Measurements from ENCODE around the gene LARGE1.

LARGE1 gene

DNA sequence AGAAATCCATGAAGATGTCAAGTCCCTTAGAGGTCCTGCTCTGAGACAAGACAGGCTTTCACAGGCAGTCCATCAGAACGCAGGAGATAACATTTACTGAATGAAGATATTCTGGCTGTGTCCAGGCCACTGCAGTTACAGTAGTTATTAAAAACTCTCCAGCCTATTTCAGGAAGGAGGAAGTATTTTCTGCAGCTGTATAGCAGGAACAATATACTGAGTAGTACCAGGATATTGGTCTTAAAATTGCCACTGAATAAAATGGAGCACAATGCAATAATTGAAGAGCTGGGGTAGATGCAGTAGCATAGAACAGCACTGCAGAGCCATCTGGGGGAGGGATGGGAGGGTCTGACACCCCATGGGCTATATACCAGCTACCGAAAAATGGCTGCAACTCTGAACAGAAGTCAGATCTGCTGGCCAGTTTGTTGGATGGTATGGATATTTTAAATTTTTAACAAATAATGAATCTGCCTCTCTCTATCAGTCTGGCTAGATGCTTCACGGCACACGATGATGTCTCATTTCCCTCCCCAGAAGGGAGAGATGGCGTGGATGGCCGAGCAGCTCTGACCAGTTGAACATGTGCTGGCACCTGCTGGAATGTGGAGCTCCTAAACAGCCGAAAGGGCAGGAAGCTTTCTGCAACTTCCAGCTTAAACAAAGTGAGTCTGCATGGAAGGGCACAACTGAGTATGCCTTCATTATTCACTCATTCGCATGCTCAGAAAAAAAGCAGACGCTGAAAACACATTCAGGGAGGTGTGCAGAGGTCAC lies 520.0 kb downstream of the LARGE1 start:
- no peaks in the 10 kb centered on the region for H3K9me3 ChIP-seq (ENCODE audit: control insufficient read depth, insufficient read depth, low read length)
- no peak overlapping the region for H3K4me3 ChIP-seq (ENCODE audit: low read depth, low read length)
- H3K27me3 ChIP-seq (ENCODE audit: control insufficient read depth, insufficient read depth, low read length): no peaks in the 10 kb centered on the region
- H3K4me1 ChIP-seq (ENCODE audit: control insufficient read depth, insufficient read depth, low read length): no peaks in the 10 kb centered on the region
- no peak overlapping the region for H3K9ac ChIP-seq (ENCODE audit: low read depth, low read length)
- H3K36me3 ChIP-seq (ENCODE audit: control insufficient read depth, insufficient read depth, low read length): no peaks in the 10 kb centered on the region

DNA sequence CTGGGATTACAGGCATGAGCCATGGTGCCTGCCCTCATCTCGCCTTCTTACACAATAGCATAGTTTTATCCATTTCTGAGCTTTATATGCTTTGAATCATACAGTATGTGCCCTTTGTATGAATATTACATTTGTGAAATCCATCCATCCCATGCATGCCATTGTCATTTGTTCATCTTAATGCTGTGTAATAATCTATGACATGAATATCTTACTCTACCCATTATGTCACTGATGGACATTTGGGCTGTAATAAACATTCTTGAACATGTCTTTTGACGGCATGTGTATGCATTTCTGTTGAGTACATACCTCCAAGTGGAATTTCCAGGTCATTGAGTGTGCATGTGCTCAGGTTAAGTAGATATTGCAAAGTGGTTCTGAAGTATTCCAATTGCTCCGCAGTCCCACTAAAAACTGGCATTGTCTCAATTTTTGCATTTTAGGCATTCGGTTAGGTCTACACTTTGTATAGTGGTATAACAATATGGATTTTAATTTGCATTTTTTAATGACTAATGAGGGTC lies 522.8 kb downstream of the LARGE1 start:
- H3K36me3 ChIP-seq (ENCODE audit: control insufficient read depth, insufficient read depth, low read length): no peaks in the 10 kb centered on the region
- H3K4me1 ChIP-seq (ENCODE audit: control insufficient read depth, insufficient read depth, low read length): no peaks in the 10 kb centered on the region
- H3K27me3 ChIP-seq (ENCODE audit: control insufficient read depth, insufficient read depth, low read length): no peaks in the 10 kb centered on the region
- no peak overlapping the region for H3K9ac ChIP-seq (ENCODE audit: low read depth, low read length)
- H3K9me3 ChIP-seq (ENCODE audit: control insufficient read depth, insufficient read depth, low read length): no peaks in the 10 kb centered on the region
- H3K4me3 ChIP-seq (ENCODE audit: low read depth, low read length): no peak overlapping the region

DNA sequence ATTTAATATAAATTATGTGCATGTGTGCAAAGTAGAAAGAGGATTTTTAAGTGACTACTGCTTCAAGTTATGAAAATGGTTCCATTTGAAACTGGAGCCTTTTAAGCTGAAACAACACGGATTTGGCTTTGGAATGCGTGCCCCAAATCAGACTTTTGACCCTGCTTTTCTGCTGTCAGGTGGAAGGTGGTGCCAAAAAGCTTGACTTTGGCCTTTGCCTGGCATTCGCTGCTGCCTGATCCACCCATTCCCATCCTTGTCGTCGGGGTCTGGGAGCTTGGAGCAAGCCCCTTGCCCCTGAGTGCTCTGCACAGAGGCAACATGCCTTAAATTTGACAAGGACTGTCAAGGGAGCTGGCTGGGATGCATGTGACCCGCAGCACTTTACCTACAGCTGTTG lies 526.8 kb downstream of the LARGE1 start:
- Histone ChIP-seq H3K9me3 (ENCODE audit: control insufficient read depth, insufficient read depth, low read length) (no peaks in the 10 kb centered on the region), H3K36me3 (ENCODE audit: control insufficient read depth, insufficient read depth, low read length) (no peaks in the 10 kb centered on the region), H3K4me1 (ENCODE audit: control insufficient read depth, insufficient read depth, low read length) (no peaks in the 10 kb centered on the region), H3K9ac (ENCODE audit: low read depth, low read length) (no peak overlapping the region), H3K4me3 (ENCODE audit: low read depth, low read length) (no peak overlapping the region), H3K27me3 (ENCODE audit: control insufficient read depth, insufficient read depth, low read length) (no peaks in the 10 kb centered on the region)

DNA sequence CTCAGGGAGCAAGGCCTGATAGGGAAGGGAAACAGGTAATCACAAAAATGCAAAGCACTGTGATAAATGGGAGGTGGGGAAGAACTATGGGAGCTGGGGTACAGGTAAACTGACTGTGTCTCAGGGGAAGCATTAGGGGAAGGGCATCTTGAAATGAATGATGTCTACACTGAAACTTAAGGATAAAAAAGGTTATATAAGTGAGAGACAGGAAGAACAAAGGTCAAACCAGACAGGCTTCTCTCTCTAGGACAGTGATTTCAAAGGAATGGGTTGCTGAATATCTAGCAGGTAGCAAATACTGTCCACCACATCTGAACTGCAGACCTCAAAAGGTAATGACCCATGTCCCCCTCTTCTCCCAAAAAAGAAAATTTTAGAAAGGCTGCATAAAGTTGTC lies 529.0 kb downstream of the LARGE1 start:
- Histone ChIP-seq H3K27me3 (ENCODE audit: control insufficient read depth, insufficient read depth, low read length) (no peaks in the 10 kb centered on the region), H3K4me1 (ENCODE audit: control insufficient read depth, insufficient read depth, low read length) (no peaks in the 10 kb centered on the region), H3K4me3 (ENCODE audit: low read depth, low read length) (no peak overlapping the region), H3K36me3 (ENCODE audit: control insufficient read depth, insufficient read depth, low read length) (no peaks in the 10 kb centered on the region), H3K9ac (ENCODE audit: low read depth, low read length) (no peak overlapping the region), H3K9me3 (ENCODE audit: control insufficient read depth, insufficient read depth, low read length) (no peaks in the 10 kb centered on the region)

DNA sequence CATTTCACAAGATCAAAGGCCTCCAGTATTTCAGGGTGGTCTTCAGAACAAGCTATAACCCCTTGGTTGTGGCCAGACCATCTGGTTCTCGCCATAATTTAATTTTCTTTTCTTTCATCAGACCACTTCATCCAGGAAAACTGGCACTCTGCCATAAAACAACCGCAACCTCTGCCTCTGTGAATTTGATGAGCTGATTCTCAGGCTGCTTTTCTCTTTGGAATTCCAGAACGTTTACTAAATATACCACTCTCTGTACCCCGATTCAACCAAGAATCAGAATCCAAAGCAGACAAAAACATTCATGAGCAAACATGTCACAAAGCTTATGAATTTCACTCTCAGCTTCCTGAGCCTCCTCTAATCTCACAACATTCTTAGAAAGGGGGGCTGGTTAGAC lies 530.3 kb downstream of the LARGE1 start:
- no peaks in the 10 kb centered on the region for H3K4me1 ChIP-seq (ENCODE audit: control insufficient read depth, insufficient read depth, low read length)
- H3K9me3 ChIP-seq (ENCODE audit: control insufficient read depth, insufficient read depth, low read length): no peaks in the 10 kb centered on the region
- no peaks in the 10 kb centered on the region for H3K27me3 ChIP-seq (ENCODE audit: control insufficient read depth, insufficient read depth, low read length)
- H3K4me3 ChIP-seq (ENCODE audit: low read depth, low read length): no peak overlapping the region
- no peaks in the 10 kb centered on the region for H3K36me3 ChIP-seq (ENCODE audit: control insufficient read depth, insufficient read depth, low read length)
- H3K9ac ChIP-seq (ENCODE audit: low read depth, low read length): no peak overlapping the region

DNA sequence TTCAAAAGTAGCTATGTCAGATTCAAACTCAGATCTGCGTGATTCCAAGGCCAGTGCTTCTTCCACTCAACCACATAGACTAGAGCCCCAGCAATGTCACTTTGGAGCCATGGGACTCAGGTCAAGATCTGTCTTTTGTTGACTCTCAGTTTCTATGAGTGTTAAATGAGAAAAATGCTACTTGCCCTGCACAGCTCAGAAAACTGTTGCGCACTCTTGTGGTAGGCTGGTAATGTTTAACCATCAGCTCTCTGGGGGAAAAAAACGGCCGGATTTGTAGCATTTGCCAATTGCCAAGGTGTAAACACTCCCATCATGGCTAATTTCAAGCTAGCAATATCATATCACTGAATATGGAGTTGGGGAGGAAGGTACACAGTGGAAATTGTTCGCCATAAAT lies 534.0 kb downstream of the LARGE1 start:
- H3K27me3 ChIP-seq (ENCODE audit: control insufficient read depth, insufficient read depth, low read length): no peaks in the 10 kb centered on the region
- peaks cover 3% of the 10 kb centered on the region for H3K36me3 ChIP-seq (ENCODE audit: control insufficient read depth, insufficient read depth, low read length)
- H3K4me3 ChIP-seq (ENCODE audit: low read depth, low read length): no peak overlapping the region
- H3K9ac ChIP-seq (ENCODE audit: low read depth, low read length): no peak overlapping the region
- H3K4me1 ChIP-seq (ENCODE audit: control insufficient read depth, insufficient read depth, low read length): no peaks in the 10 kb centered on the region
- H3K9me3 ChIP-seq (ENCODE audit: control insufficient read depth, insufficient read depth, low read length): no peaks in the 10 kb centered on the region

DNA sequence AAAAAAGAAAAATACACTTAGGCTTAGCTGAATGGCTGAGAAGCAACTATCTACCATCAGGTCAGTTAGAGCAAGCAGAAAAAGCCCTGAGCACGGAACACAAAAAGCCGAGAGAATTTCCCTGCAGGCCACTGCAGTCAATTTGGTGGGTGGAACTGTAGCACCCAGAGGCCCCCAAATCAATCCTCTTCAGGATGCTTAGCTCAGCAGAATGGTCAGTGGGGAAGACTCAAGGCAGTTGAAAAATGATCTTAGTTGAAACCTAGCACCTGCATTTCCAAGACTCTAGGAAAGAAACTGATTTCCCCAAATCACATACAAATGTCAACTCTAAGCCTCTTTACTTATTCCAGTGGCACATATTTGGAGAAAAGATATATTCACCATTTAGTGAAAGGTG lies 534.7 kb downstream of the LARGE1 start:
- Histone ChIP-seq H3K36me3 (ENCODE audit: control insufficient read depth, insufficient read depth, low read length) (peaks cover 3% of the 10 kb centered on the region), H3K27me3 (ENCODE audit: control insufficient read depth, insufficient read depth, low read length) (no peaks in the 10 kb centered on the region), H3K4me1 (ENCODE audit: control insufficient read depth, insufficient read depth, low read length) (no peaks in the 10 kb centered on the region), H3K4me3 (ENCODE audit: low read depth, low read length) (no peak overlapping the region), H3K9ac (ENCODE audit: low read depth, low read length) (no peak overlapping the region), H3K9me3 (ENCODE audit: control insufficient read depth, insufficient read depth, low read length) (no peaks in the 10 kb centered on the region)

DNA sequence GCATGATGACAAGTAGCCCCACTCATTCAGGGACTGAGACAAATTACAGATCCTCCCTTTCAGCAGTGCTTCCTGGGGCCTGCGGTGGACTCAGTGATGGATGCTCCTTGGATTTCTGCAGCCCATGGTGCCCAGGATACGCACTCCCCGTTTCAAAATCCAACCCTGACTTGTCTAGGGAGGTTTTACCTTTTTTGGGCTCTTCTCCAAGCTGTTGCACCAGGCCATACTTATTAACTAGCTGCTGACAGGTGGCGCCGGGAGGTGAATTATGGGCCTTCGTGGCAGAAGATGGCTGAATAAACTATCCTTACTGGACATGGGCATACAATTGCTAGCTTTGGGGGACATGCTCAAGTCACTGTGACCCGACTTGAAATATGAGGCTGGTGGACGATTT lies 537.8 kb downstream of the LARGE1 start:
- Histone ChIP-seq H3K9ac (ENCODE audit: low read depth, low read length) (no peak overlapping the region), H3K9me3 (ENCODE audit: control insufficient read depth, insufficient read depth, low read length) (no peaks in the 10 kb centered on the region), H3K4me1 (ENCODE audit: control insufficient read depth, insufficient read depth, low read length) (no peaks in the 10 kb centered on the region), H3K27me3 (ENCODE audit: control insufficient read depth, insufficient read depth, low read length) (no peaks in the 10 kb centered on the region), H3K4me3 (ENCODE audit: low read depth, low read length) (no peak overlapping the region), H3K36me3 (ENCODE audit: control insufficient read depth, insufficient read depth, low read length) (peaks cover 3% of the 10 kb centered on the region)

DNA sequence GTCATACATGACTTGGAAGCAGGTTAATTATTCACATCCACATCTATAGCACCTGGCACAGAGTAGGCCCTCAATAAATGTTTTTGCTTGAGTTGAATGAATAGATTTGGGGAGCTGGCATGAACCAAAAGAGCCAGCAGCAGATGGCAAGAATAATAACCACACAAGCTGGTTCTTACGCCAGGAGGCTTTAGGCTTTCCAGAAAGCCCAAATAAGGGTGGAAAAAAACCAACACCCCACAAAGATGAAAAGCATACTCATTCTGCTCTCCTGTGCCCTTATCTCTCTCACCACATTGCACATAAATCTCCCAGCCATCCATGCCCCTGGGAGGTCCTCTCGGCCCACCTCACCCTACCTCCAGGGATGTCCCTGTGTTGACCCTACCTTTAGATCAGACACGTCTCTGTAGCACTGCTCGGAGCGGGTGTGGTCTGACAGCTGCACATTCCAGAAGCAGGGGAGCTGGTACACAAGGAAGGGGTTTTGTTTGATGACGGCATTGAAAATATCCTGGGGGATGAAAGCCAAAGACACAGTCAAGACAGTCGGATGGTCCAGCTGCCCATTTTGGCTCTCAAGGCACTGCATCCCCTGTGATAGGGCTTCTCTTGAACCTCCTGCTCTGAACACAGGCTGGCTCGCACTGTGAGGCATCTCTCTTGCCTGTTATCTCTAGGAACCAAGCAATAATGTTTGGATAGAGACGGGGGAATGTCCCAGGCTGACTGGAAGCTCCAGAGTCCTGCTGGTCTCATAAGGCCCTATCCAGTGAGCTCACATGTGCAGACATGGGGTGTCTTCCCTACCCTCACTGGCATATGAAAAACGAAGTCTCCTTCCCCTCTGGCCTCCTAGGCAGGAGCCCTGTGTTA lies 538.5 kb downstream of the LARGE1 start:
- Histone ChIP-seq H3K27me3 (ENCODE audit: control insufficient read depth, insufficient read depth, low read length) (no peaks in the 10 kb centered on the region), H3K9me3 (ENCODE audit: control insufficient read depth, insufficient read depth, low read length) (no peaks in the 10 kb centered on the region), H3K36me3 (ENCODE audit: control insufficient read depth, insufficient read depth, low read length) (peaks cover 3% of the 10 kb centered on the region), H3K4me3 (ENCODE audit: low read depth, low read length) (no peak overlapping the region), H3K4me1 (ENCODE audit: control insufficient read depth, insufficient read depth, low read length) (no peaks in the 10 kb centered on the region), H3K9ac (ENCODE audit: low read depth, low read length) (no peak overlapping the region)

DNA sequence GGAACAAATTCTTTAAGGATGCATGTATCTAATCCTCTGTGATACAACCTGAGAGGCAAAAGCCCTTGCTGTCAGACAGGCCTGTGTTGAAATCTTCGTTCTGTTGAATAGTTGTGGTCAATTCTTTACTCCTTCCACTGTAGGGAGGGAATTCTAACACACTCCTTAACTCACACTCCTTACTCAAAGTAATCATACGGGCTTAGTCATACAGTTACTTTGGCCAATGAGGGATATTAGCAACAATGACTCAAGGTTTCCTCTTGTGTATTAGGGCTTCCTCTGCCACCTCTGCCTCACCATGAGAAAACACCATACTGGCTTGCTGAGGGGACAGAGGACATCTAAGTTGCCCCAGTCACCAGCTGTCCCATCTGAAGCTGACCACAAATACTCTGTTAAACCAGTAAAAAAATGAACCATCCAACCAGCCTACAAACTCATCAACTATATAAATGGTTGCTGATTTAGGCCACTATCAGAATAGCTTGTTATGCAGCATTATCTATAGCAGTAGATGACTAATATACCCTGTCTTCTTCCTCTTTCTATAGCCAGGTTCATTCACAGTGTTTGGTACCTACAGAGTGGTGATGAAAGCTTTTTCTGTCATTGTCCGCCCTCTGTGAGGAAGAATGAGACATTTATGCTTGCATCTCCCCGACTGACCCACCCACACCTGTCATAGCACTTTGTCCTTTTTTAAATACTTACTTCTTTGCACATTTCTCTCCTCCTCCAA lies 539.3 kb downstream of the LARGE1 start:
- H3K36me3 ChIP-seq (ENCODE audit: control insufficient read depth, insufficient read depth, low read length): peaks cover 3% of the 10 kb centered on the region

DNA sequence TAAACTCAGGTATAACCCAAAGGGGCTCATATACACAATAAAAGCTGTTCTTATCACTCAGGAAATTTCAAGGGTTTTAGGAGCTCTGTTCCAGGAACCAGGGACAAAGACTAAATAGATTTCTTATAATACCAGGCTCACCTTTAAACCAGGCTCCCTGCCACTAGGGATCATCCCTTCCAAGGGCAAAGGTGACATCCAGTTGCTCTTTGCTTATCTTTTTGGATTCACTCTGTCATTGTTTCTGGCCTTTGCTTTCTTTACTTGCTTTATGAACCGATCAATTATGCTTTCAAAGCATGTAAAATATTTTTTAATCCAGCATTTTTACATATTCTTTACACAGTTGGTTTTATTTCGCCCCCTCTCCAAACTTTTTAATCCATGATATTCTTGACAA lies 540.4 kb downstream of the LARGE1 start:
- Histone ChIP-seq H3K9me3 (ENCODE audit: control insufficient read depth, insufficient read depth, low read length) (no peaks in the 10 kb centered on the region), H3K36me3 (ENCODE audit: control insufficient read depth, insufficient read depth, low read length) (peaks cover 3% of the 10 kb centered on the region), H3K4me3 (ENCODE audit: low read depth, low read length) (no peak overlapping the region), H3K4me1 (ENCODE audit: control insufficient read depth, insufficient read depth, low read length) (no peaks in the 10 kb centered on the region), H3K9ac (ENCODE audit: low read depth, low read length) (no peak overlapping the region), H3K27me3 (ENCODE audit: control insufficient read depth, insufficient read depth, low read length) (no peaks in the 10 kb centered on the region)

More for the DNA sequence above, 539.3 kb downstream of the LARGE1 start:
- Histone ChIP-seq H3K27me3 (ENCODE audit: control insufficient read depth, insufficient read depth, low read length) (no peaks in the 10 kb centered on the region), H3K4me1 (ENCODE audit: control insufficient read depth, insufficient read depth, low read length) (no peaks in the 10 kb centered on the region), H3K9ac (ENCODE audit: low read depth, low read length) (no peak overlapping the region), H3K4me3 (ENCODE audit: low read depth, low read length) (no peak overlapping the region), H3K9me3 (ENCODE audit: control insufficient read depth, insufficient read depth, low read length) (no peaks in the 10 kb centered on the region)

Data from iPS-15b (cell line).